ENCODE measurements around the gene SRPK3. TPM values are rescaled to one million over a fixed set of nuclear protein-coding genes. Genes with fewer than 3 reads are reported as not detected.

Gene SRPK3
- polyA plus RNA-seq, 1 of the 3 experiments (the other 2 are of a cell fraction) = 0.74 TPM

DNA sequence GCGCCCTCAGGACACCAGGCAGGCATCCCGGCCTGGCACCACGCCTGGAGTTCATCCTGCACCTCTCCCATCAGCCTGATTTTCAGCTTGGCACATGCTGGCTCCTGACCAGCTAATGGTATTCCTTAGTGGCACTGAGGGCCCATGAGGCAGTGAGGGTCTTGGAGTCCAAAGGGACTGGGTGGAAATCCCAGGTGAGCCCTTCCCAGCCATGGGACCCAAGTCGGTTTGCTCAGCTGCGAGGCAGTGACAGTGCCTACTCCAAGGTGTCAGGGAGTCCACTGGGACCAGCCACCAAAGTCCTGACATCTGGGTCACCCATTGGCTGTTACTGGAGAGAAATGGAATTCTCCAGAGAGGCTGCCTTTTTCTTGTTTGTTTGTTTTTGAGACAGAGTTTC lies 18.5 kb downstream of the SRPK3 start:
- Histone ChIP-seq H3K9me2 (no peaks in the 10 kb centered on the region), H3K27ac (ENCODE audit: low read depth in 2 of 2, low read length in 1 of 2) (no peak overlapping the region), H3K79me2 (ENCODE audit: insufficient read depth) (peaks cover 24% of the 10 kb centered on the region), H3K4me3 (ENCODE audit: low read depth in 2 of 2, low read length in 1 of 2) (no peak overlapping the region), H3K4me2 (no peak overlapping the region), H3K9ac (no peak overlapping the region), H4K20me1 (ENCODE audit: insufficient read depth) (no peaks in the 10 kb centered on the region), H3K36me3 (replicated peaks in 1 of 2; ENCODE audit: control insufficient read depth in 1 of 2, insufficient read depth in 2 of 2, low read length in 1 of 2) (peaks cover 0 to 5% of the 10 kb centered on the region in 2 experiments), H3K27me3 (ENCODE audit: insufficient read depth) (no peaks in the 10 kb centered on the region; the same call in 1 of the 2 replicates), H3F3A (replicated peaks; ENCODE audit: insufficient read depth) (no peaks in the 10 kb centered on the region), H3K4me1 (ENCODE audit: control insufficient read depth in 1 of 2, insufficient read depth in 2 of 2, low read depth in 1 of 2, low read length in 1 of 2) (peaks cover 0 to 10% of the 10 kb centered on the region in 2 experiments; a peak in 1 of 4 replicates), H3K9me3 (no peaks in the 10 kb centered on the region), H2AFZ (ENCODE audit: low read depth) (no peak overlapping the region)
- DNase-seq = no peak
- POLR2A ChIA-PET = no interaction called here
- 33% methylated on average over 5 of the region's 5 CpGs for WGBS (ENCODE audit: low lambda C conversion rate)
- CTCF ChIA-PET = interaction anchor here (1.2 kb wide), 1 partner anchor 17 kb away, joined by 3 read pairs; no protein-coding TSS in a partner anchor
- TF ChIP-seq, protein P1, sequence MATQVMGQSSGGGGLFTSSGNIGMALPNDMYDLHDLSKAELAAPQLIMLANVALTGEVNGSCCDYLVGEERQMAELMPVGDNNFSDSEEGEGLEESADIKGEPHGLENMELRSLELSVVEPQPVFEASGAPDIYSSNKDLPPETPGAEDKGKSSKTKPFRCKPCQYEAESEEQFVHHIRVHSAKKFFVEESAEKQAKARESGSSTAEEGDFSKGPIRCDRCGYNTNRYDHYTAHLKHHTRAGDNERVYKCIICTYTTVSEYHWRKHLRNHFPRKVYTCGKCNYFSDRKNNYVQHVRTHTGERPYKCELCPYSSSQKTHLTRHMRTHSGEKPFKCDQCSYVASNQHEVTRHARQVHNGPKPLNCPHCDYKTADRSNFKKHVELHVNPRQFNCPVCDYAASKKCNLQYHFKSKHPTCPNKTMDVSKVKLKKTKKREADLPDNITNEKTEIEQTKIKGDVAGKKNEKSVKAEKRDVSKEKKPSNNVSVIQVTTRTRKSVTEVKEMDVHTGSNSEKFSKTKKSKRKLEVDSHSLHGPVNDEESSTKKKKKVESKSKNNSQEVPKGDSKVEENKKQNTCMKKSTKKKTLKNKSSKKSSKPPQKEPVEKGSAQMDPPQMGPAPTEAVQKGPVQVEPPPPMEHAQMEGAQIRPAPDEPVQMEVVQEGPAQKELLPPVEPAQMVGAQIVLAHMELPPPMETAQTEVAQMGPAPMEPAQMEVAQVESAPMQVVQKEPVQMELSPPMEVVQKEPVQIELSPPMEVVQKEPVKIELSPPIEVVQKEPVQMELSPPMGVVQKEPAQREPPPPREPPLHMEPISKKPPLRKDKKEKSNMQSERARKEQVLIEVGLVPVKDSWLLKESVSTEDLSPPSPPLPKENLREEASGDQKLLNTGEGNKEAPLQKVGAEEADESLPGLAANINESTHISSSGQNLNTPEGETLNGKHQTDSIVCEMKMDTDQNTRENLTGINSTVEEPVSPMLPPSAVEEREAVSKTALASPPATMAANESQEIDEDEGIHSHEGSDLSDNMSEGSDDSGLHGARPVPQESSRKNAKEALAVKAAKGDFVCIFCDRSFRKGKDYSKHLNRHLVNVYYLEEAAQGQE (IDR thresholded peaks at IDR 0.05; ENCODE audit: low read depth, low read length) = no peak
- TF ChIP-seq, protein P2, sequence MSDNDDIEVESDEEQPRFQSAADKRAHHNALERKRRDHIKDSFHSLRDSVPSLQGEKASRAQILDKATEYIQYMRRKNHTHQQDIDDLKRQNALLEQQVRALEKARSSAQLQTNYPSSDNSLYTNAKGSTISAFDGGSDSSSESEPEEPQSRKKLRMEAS (IDR thresholded peaks at IDR 0.05; ENCODE audit: low read depth) = no peak
- TF ChIP-seq, protein P3, sequence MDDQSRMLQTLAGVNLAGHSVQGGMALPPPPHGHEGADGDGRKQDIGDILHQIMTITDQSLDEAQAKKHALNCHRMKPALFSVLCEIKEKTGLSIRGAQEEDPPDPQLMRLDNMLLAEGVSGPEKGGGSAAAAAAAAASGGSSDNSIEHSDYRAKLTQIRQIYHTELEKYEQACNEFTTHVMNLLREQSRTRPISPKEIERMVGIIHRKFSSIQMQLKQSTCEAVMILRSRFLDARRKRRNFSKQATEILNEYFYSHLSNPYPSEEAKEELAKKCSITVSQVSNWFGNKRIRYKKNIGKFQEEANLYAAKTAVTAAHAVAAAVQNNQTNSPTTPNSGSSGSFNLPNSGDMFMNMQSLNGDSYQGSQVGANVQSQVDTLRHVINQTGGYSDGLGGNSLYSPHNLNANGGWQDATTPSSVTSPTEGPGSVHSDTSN (IDR thresholded peaks at IDR 0.05) = no peak

DNA sequence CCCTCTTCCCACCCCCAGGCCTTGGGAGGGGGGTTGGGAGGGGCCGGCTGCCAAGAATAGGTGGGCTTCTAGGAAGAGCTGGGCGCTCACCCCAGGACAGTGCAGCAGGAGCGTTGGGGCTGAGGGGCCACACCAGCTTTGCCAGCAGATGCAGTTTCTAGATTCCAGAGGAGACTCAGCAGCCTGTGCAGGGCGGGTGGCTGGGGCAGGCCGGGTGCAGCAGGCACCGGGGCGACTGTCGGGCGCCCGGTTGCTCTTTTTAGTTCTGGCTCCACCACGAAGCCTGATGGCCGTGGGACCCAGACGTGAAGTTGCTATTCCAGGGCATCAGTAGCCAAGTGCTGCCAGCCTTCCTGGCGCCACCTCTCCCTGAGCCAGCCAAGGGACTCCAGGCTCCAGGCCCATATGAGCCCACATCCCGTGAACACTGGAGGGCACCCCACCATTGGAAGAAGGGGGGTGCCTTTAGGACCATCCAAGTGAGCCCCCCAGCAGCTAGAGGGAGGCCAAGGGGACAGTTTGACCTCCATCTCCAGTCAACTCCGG lies 19.4 kb downstream of the SRPK3 start:
- Histone ChIP-seq H3K9me2 (no peaks in the 10 kb centered on the region), H3K36me3 (replicated peaks in 1 of 2; ENCODE audit: control insufficient read depth in 1 of 2, insufficient read depth in 2 of 2, low read length in 1 of 2) (peaks cover 0 to 5% of the 10 kb centered on the region in 2 experiments), H3F3A (replicated peaks; ENCODE audit: insufficient read depth) (no peaks in the 10 kb centered on the region), H3K79me2 (ENCODE audit: insufficient read depth) (peaks cover 17% of the 10 kb centered on the region), H3K4me1 (ENCODE audit: control insufficient read depth in 1 of 2, insufficient read depth in 2 of 2, low read depth in 1 of 2, low read length in 1 of 2) (peaks cover 0 to 10% of the 10 kb centered on the region in 2 experiments; a peak in 1 of 4 replicates), H3K9ac (no peak overlapping the region), H3K27me3 (ENCODE audit: insufficient read depth) (no peaks in the 10 kb centered on the region; the same call in none of the 2 replicates), H3K4me3 (ENCODE audit: low read depth in 2 of 2, low read length in 1 of 2) (no peak overlapping the region), H4K20me1 (ENCODE audit: insufficient read depth) (no peaks in the 10 kb centered on the region), H2AFZ (ENCODE audit: low read depth) (no peak overlapping the region), H3K27ac (ENCODE audit: low read depth in 2 of 2, low read length in 1 of 2) (no peak overlapping the region), H3K4me2 (no peak overlapping the region), H3K9me3 (no peaks in the 10 kb centered on the region)
- WGBS (ENCODE audit: low lambda C conversion rate) = 51% methylated on average over 10 of the region's 16 CpGs
- no peak for TF ChIP-seq GABPA (IDR thresholded peaks at IDR 0.05; ENCODE audit: low read depth)
- no peak for TF ChIP-seq RCOR1 (IDR thresholded peaks at IDR 0.05; ENCODE audit: low read length)
- TF ChIP-seq EP300 (IDR thresholded peaks at IDR 0.05; ENCODE audit: borderline replicate concordance in 1 of 2, low read depth in 1 of 2, low read length in 1 of 2) = no peak
- TF ChIP-seq MXI1 (IDR thresholded peaks at IDR 0.05; ENCODE audit: low read depth, low read length) = no peak
- no peak for TF ChIP-seq SIN3A (IDR thresholded peaks at IDR 0.05; ENCODE audit: borderline replicate concordance, low read depth, low read length)
- TF ChIP-seq, protein P1 (IDR thresholded peaks at IDR 0.05; ENCODE audit: low read depth, low read length) = no peak
- TF ChIP-seq RXRA (IDR thresholded peaks at IDR 0.05; ENCODE audit: borderline replicate concordance, low read depth) = no peak
- TF ChIP-seq RAD21 (IDR thresholded peaks at IDR 0.05; ENCODE audit: low read length) = no peak
- TF ChIP-seq TEAD4 (IDR thresholded peaks at IDR 0.05; ENCODE audit: borderline replicate concordance, insufficient read depth) = no peak
- TF ChIP-seq, protein P4, sequence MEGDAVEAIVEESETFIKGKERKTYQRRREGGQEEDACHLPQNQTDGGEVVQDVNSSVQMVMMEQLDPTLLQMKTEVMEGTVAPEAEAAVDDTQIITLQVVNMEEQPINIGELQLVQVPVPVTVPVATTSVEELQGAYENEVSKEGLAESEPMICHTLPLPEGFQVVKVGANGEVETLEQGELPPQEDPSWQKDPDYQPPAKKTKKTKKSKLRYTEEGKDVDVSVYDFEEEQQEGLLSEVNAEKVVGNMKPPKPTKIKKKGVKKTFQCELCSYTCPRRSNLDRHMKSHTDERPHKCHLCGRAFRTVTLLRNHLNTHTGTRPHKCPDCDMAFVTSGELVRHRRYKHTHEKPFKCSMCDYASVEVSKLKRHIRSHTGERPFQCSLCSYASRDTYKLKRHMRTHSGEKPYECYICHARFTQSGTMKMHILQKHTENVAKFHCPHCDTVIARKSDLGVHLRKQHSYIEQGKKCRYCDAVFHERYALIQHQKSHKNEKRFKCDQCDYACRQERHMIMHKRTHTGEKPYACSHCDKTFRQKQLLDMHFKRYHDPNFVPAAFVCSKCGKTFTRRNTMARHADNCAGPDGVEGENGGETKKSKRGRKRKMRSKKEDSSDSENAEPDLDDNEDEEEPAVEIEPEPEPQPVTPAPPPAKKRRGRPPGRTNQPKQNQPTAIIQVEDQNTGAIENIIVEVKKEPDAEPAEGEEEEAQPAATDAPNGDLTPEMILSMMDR (IDR thresholded peaks at IDR 0.05) = no peak
- TF ChIP-seq MEF2A (IDR thresholded peaks at IDR 0.05; ENCODE audit: borderline replicate concordance, low read depth) = no peak
- ChIA-PET POLR2A (interaction anchor here (0.8 kb wide), 1 partner anchor 19 kb away, joined by 4 read pairs; no protein-coding TSS in a partner anchor), CTCF (interaction anchor here (1.3 kb wide), 1 partner anchor 123 kb away, joined by 5 read pairs; no protein-coding TSS in a partner anchor)
- no peak for DNase-seq
